SH-SY5Y (cell line): Measurements from ENCODE around the gene POLA2.

ENCODE experiments used
- GATA2 ChIP-seq: IDR thresholded peaks from 2 replicates; pipeline ENCODE4 v1.6.1; 2011; ENCODE audit warnings: mild to moderate bottlenecking, low read depth, low read length
- GATA3 ChIP-seq: IDR thresholded peaks from 2 replicates; pipeline ENCODE4 v1.6.1; 2011; ENCODE audit warnings: low read depth, mild to moderate bottlenecking, low read length, moderate library complexity

DNA sequence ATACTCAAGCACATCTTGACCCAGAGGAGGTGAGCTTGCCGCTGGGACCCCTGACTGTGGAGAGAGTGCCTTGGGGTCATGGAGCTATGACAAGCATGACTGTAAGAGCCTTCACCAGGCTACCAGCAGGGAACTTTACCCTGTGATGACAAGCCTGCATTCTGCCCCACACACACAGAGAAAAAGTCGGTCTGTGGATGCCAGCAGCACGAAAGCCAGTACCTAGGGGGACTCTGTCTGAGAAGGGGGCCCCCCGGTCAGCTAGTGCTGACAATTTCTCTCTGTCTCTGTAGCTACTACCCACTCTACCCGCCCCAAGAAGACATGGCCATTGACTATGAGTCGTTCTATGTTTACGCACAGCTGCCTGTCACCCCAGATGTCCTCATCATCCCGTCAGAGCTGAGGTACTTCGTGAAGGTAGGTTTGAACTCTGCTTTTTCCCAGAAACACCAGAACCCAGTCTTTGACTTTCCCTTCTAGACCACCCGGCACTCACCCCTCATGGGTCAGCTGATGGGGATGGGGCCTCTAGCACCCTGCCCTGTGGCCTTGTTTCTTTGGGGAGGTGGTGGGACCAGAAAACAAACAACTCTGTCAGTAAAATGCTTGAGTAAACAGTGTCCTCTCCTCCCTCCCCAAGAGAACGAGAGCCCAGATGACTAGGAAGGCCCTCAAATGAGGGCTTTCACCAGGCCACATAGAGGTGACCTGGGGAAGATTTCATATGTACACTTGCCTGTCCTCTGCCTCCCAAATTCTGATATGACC lies 34.0 kb downstream of the POLA2 start:
- no peak for TF ChIP-seq GATA2
- TF ChIP-seq GATA3 = no peak
